HEK293T (cell line): ENCODE measurements around the gene CASKIN1.
A peak's percentile ranks its signal among the peaks of the same experiment; 100 is the strongest.

Source experiments
- ARNT ChIP-seq: fragments of 450-650 bp; IDR thresholded peaks from 2 replicates; pipeline ENCODE4 v1.6.1; 2017; ENCODE audit warnings: mild to moderate bottlenecking
- BHLHE40 ChIP-seq: fragments of 450-650 bp; IDR thresholded peaks from 2 replicates; pipeline ENCODE4 v1.6.1; 2016; ENCODE audit warnings: mild to moderate bottlenecking, moderate library complexity, borderline replicate concordance
- FOXA1 ChIP-seq: fragments of 450-650 bp; IDR thresholded peaks from 2 replicates; pipeline ENCODE4 v1.6.1; 2016; ENCODE audit warnings: mild to moderate bottlenecking
- FOXK2 ChIP-seq: fragments of 450-650 bp; IDR thresholded peaks from 2 replicates; pipeline ENCODE4 v1.6.1; 2016; ENCODE audit warnings: mild to moderate bottlenecking
- FOXM1 ChIP-seq: fragments of 450-650 bp; IDR thresholded peaks from 2 replicates; pipeline ENCODE4 v1.6.1; 2017; ENCODE audit warnings: mild to moderate bottlenecking, borderline replicate concordance
- HDGF ChIP-seq: fragments of 450-650 bp; IDR thresholded peaks from 2 replicates; pipeline ENCODE4 v1.6.1; 2017; ENCODE audit warnings: antibody characterized with exemption, borderline replicate concordance
- NFRKB ChIP-seq: fragments of 450-650 bp; IDR thresholded peaks from 2 replicates; pipeline ENCODE4 v1.6.1; 2016; ENCODE audit warnings: mild to moderate bottlenecking, moderate library complexity
- PKNOX1 ChIP-seq: fragments of 450-650 bp; IDR thresholded peaks from 2 replicates; pipeline ENCODE4 v1.6.1; 2016
- SP1 ChIP-seq: fragments of 450-650 bp; IDR thresholded peaks from 2 replicates; pipeline ENCODE4 v1.6.1; 2017
- SUZ12 ChIP-seq: fragments of 450-650 bp; IDR thresholded peaks from 2 replicates; pipeline ENCODE4 v1.6.1; 2016; ENCODE audit warnings: mild to moderate bottlenecking
- TARDBP ChIP-seq: fragments of 450-650 bp; IDR thresholded peaks from 2 replicates; pipeline ENCODE4 v1.6.1; 2016
- ZNF384 ChIP-seq: fragments of 450-650 bp; IDR thresholded peaks from 2 replicates; pipeline ENCODE4 v1.6.1; 2016

GRCh38 chr16:2223221-2223941 lies 27.0 kb upstream of the CASKIN1 start, which contains the start of gene E4F1:
- TF ChIP-seq BHLHE40 (no peak), FOXA1 (no peak), ZNF384 (no peak), TARDBP (no peak), ARNT (no peak), SP1 (no peak), FOXM1 (no peak), SUZ12 (no peak), FOXK2 (no peak), HDGF (no peak), PKNOX1 (peak; percentile 99), NFRKB (no peak)
